H1 (cell line): ENCODE data around the gene MIEN1. TPM values are rescaled to one million over a fixed set of nuclear protein-coding genes. Genes with fewer than 3 reads are reported as not detected.

Source experiments
- CTCF ChIA-PET: fragments of 300-600 bp; sonication (Branson Sonifier 250); formaldehyde crosslinking; loops from one replicate; lab custom pipeline; 2021; ENCODE audit not compliant: partially characterized antibody; lab: Charles Lee
- POLR2A ChIA-PET: fragments of 300-600 bp; sonication (Branson Sonifier 250); formaldehyde crosslinking; loops from one replicate; lab custom pipeline; 2021; ENCODE audit warnings: inconsistent platforms; ENCODE audit not compliant: partially characterized antibody; lab: Charles Lee
- DNase-seq, 2 experiments: peaks; one replicate each; pipeline versions ENCODE4 v3.0.0 to v3.0.0-alpha.2; 2010 to 2022; ENCODE audit warnings: low spot score in 2 of 2, low read depth in 1 of 2, mixed read lengths in 1 of 2
- FAIRE-seq: peaks from 2 replicates; lab custom pipeline; 2011; peaks lifted over from hg19 to GRCh38; lab: Jason Lieb, UNC
- H2AFZ ChIP-seq: 2 replicates; pipeline ENCODE4 v1.8.1; 2012; ENCODE audit warnings: low read length, inconsistent platforms
- H2AK5ac ChIP-seq: 2 replicates; pipeline ENCODE4 v1.6.1; 2013; ENCODE audit warnings: low read depth, low read length
- H2BK120ac ChIP-seq: replicated peaks from 2 replicates; pipeline ENCODE3; 2013; ENCODE audit warnings: low read depth, low read length, inconsistent platforms
- H2BK12ac ChIP-seq: 2 replicates; pipeline ENCODE4 v1.6.1; 2013; ENCODE audit warnings: low read depth, low read length
- H2BK15ac ChIP-seq: 2 replicates; pipeline ENCODE4 v1.6.1; 2013; ENCODE audit warnings: low read length
- H2BK20ac ChIP-seq: 2 replicates; pipeline ENCODE4 v1.6.1; 2013; ENCODE audit warnings: low read length
- H2BK5ac ChIP-seq: 2 replicates; pipeline ENCODE4 v1.6.1; 2013; ENCODE audit warnings: low read depth, low read length
- H3K14ac ChIP-seq: 2 replicates; pipeline ENCODE4 v1.6.1; 2013; ENCODE audit warnings: inconsistent platforms; ENCODE audit not compliant: insufficient read length
- H3K18ac ChIP-seq: 2 replicates; pipeline ENCODE4 v1.6.1; 2013; ENCODE audit warnings: low read length; ENCODE audit errors: extremely low read depth
- H3K23ac ChIP-seq: 2 replicates; pipeline ENCODE4 v1.6.1; 2013; ENCODE audit warnings: inconsistent platforms; ENCODE audit not compliant: insufficient read length
- H3K23me2 ChIP-seq: 2 replicates; pipeline ENCODE4 v1.6.1; 2013; ENCODE audit warnings: low read depth, low read length
- H3K27ac ChIP-seq: 2 replicates; pipeline ENCODE4 v1.6.1; 2011; ENCODE audit warnings: low read depth, low read length, inconsistent platforms
- H3K27me3 ChIP-seq, 4 experiments: replicated peaks in 1 of 4; 1 replicate in 1 of 4; 2 replicates in 3 of 4; pipeline versions ENCODE4 v1.6.1 to v1.8.1; 2011 to 2013; ENCODE audit warnings: low read length in 3 of 4, mild to moderate bottlenecking in 3 of 4, inconsistent platforms in 2 of 4, mixed read lengths in 2 of 4, moderate library complexity in 1 of 4; ENCODE audit not compliant: control insufficient read depth in 3 of 4, insufficient read depth in 3 of 4; ENCODE audit errors: extremely low read depth in 1 of 4
- H3K36me3 ChIP-seq, 4 experiments: 2 replicates each; pipeline versions ENCODE4 v1.6.1 to v1.8.1; 2011 to 2013; ENCODE audit warnings: mild to moderate bottlenecking in 4 of 4, low read length in 3 of 4, moderate library complexity in 2 of 4, control low read depth in 1 of 4, inconsistent platforms in 1 of 4; ENCODE audit not compliant: insufficient read depth in 4 of 4, control insufficient read depth in 2 of 4
- H3K4ac ChIP-seq: replicated peaks from 2 replicates; pipeline ENCODE3; 2013; ENCODE audit warnings: low read length, low read depth, mixed read lengths, inconsistent platforms; ENCODE audit not compliant: insufficient read length
- H3K4me1 ChIP-seq, 4 experiments: replicated peaks in 1 of 4; 1 replicate in 1 of 4; 2 replicates in 3 of 4; pipeline versions ENCODE4 v1.6.1 to v1.8.1; 2011 to 2013; ENCODE audit warnings: low read length in 3 of 4, inconsistent platforms in 2 of 4, mixed read lengths in 1 of 4; ENCODE audit not compliant: insufficient read depth in 4 of 4, control insufficient read depth in 3 of 4
- H3K4me2 ChIP-seq, 2 experiments: 2 replicates each; pipeline versions ENCODE4 v1.6.1 to v1.8.1; 2011 to 2013; ENCODE audit warnings: low read depth in 2 of 2, low read length in 2 of 2, control low read depth in 1 of 2, inconsistent platforms in 1 of 2, mild to moderate bottlenecking in 1 of 2; ENCODE audit not compliant: insufficient read depth in 1 of 2
- H3K4me3 ChIP-seq, 4 experiments: fragments of 200-600, 300-600 bp in 1 of 4; sonication (generic), shearing (Covaris generic), sonication (Bioruptor Twin) in 1 of 4; 2 replicates each; pipeline versions ENCODE4 v1.5.1 to v1.8.1; 2011 to 2016; ENCODE audit warnings: low read length in 4 of 4, low read depth in 3 of 4, control low read depth in 2 of 4, inconsistent platforms in 2 of 4, mild to moderate bottlenecking in 2 of 4, mixed read lengths in 1 of 4, moderate library complexity in 1 of 4; ENCODE audit not compliant: insufficient read depth in 2 of 4; ENCODE audit errors: extremely low read depth in 1 of 4
- H3K56ac ChIP-seq: replicated peaks from 2 replicates; pipeline ENCODE3; 2013; ENCODE audit warnings: low read depth, mild to moderate bottlenecking, mixed read lengths, low read length, inconsistent platforms; ENCODE audit not compliant: insufficient read length
- H3K79me1 ChIP-seq: 2 replicates; pipeline ENCODE4 v1.6.1; 2013; ENCODE audit warnings: low read depth, low read length, control low read depth
- H3K79me2 ChIP-seq, 2 experiments: 2 replicates each; pipeline versions ENCODE4 v1.6.1 to v1.8.1; 2012 to 2013; ENCODE audit warnings: low read length in 2 of 2, mild to moderate bottlenecking in 2 of 2, inconsistent platforms in 1 of 2; ENCODE audit not compliant: insufficient read depth in 2 of 2, control insufficient read depth in 1 of 2
- H3K9ac ChIP-seq, 4 experiments: replicated peaks in 1 of 4; 1 replicate in 1 of 4; 2 replicates in 3 of 4; pipeline versions ENCODE4 v1.6.1 to v1.8.1; 2011 to 2013; ENCODE audit warnings: low read depth in 3 of 4, low read length in 3 of 4, control low read depth in 2 of 4, mild to moderate bottlenecking in 2 of 4, moderate library complexity in 2 of 4, inconsistent platforms in 1 of 4; ENCODE audit errors: extremely low read depth in 1 of 4
- H3K9me3 ChIP-seq, 2 experiments: 2 replicates each; pipeline versions ENCODE4 v1.6.1 to v1.8.1; 2012 to 2013; ENCODE audit warnings: mild to moderate bottlenecking in 2 of 2, moderate library complexity in 2 of 2, control low read depth in 1 of 2, inconsistent platforms in 1 of 2, low read depth in 1 of 2, low read length in 1 of 2, mixed read lengths in 1 of 2; ENCODE audit not compliant: insufficient read depth in 2 of 2
- H4K20me1 ChIP-seq, 2 experiments: replicated peaks in 1 of 2; 2 replicates each; pipeline versions ENCODE3 to v1.8.1; 2011 to 2013; ENCODE audit warnings: inconsistent platforms in 2 of 2, low read length in 2 of 2, mild to moderate bottlenecking in 1 of 2; ENCODE audit not compliant: insufficient read depth in 2 of 2, control insufficient read depth in 1 of 2
- H4K5ac ChIP-seq: 2 replicates; pipeline ENCODE4 v1.6.1; 2013; ENCODE audit warnings: low read length, low read depth, mixed read lengths, inconsistent platforms; ENCODE audit not compliant: insufficient read length
- H4K8ac ChIP-seq: 2 replicates; pipeline ENCODE4 v1.8.0; 2013; ENCODE audit warnings: mild to moderate bottlenecking, moderate library complexity, low read length, inconsistent platforms; ENCODE audit not compliant: insufficient read depth; ENCODE audit errors: extremely low read depth
- H4K91ac ChIP-seq: replicated peaks from 2 replicates; pipeline ENCODE3; 2013; ENCODE audit warnings: low read length, mixed read lengths, inconsistent platforms; ENCODE audit not compliant: insufficient read length
- CBX8 ChIP-seq: fragments of 300-800, 300-1000 bp; sonication (generic); IDR thresholded peaks from 2 replicates; pipeline ENCODE4 v1.7.1; 2016; ENCODE audit warnings: low read depth, low read length, borderline replicate concordance
- CHD1 ChIP-seq: IDR thresholded peaks from 2 replicates; pipeline ENCODE4 v1.6.1; 2012; ENCODE audit warnings: low read depth, low read length, improper control_type of control experiment
- CHD2 ChIP-seq: IDR thresholded peaks from 2 replicates; pipeline ENCODE4 v1.6.1; 2012; ENCODE audit warnings: low read length, improper control_type of control experiment
- CTBP2 ChIP-seq: IDR thresholded peaks from 2 replicates; pipeline ENCODE4 v1.7.0; 2011; ENCODE audit warnings: borderline replicate concordance, mild to moderate bottlenecking, moderate library complexity, mixed read lengths, low read length; ENCODE audit not compliant: insufficient read depth, insufficient read length
- E2F6 ChIP-seq: IDR thresholded peaks from 2 replicates; pipeline ENCODE4 v1.6.1; 2012; ENCODE audit warnings: inconsistent platforms
- GTF2F1 ChIP-seq: IDR thresholded peaks from 2 replicates; pipeline ENCODE4 v1.6.1; 2012; ENCODE audit warnings: low read depth, low read length, improper control_type of control experiment, borderline replicate concordance
- HDAC2 ChIP-seq, 2 experiments: fragments of 300-600 bp in 1 of 2; sonication (generic) in 1 of 2; IDR thresholded peaks; 2 replicates each; pipeline ENCODE4 v1.6.1; 2011 to 2012; ENCODE audit warnings: low read depth in 2 of 2, low read length in 2 of 2, mild to moderate bottlenecking in 2 of 2, moderate library complexity in 2 of 2, borderline replicate concordance in 1 of 2, inconsistent platforms in 1 of 2
- MAFK ChIP-seq: IDR thresholded peaks from 2 replicates; pipeline ENCODE4 v1.6.1; 2012; ENCODE audit warnings: low read depth, mild to moderate bottlenecking, improper control_type of control experiment, low read length
- POLR2A ChIP-seq, 2 experiments: IDR thresholded peaks; 1 replicate in 1 of 2; 2 replicates in 1 of 2; pipeline ENCODE4 v1.6.1; 2011; ENCODE audit warnings: low read depth in 2 of 2, low read length in 2 of 2, mild to moderate bottlenecking in 2 of 2; ENCODE audit errors: control extremely low read depth in 1 of 2
- RNF2 ChIP-seq: fragments of 200-900, 300-1000 bp; sonication (generic); IDR thresholded peaks from 2 replicates; pipeline ENCODE4 v1.7.1; 2016; ENCODE audit warnings: borderline replicate concordance, low read depth, mild to moderate bottlenecking, antibody characterized with exemption, low read length; ENCODE audit not compliant: poor library complexity, severe bottlenecking; ENCODE audit errors: missing control alignments
- SUZ12 ChIP-seq: fragments of 200-600 bp; sonication (generic); IDR thresholded peaks from 2 replicates; pipeline ENCODE4 v1.6.1; 2012; ENCODE audit warnings: mild to moderate bottlenecking, inconsistent platforms, low read length, moderate library complexity, mixed read lengths
- TEAD4 ChIP-seq: IDR thresholded peaks from 2 replicates; pipeline ENCODE4 v1.6.1; 2012; ENCODE audit warnings: low read depth, low read length, inconsistent platforms, mixed read lengths
- WGBS, 2 experiments: shearing (Covaris generic) in 1 of 2; methylation state at CpG; one replicate each; pipeline versions ENCODE4 v1.1.6 to v1.1.7; 2013 to 2015; ENCODE audit warnings: low lambda C conversion rate in 2 of 2, mixed read lengths in 2 of 2, inconsistent platforms in 1 of 2, low coverage in 1 of 2, missing lambda C conversion rate in 1 of 2; ENCODE audit not compliant: insufficient replicate concordance in 2 of 2, insufficient coverage in 1 of 2, insufficient read length in 1 of 2; ENCODE audit errors: extremely low coverage in 1 of 2, missing lambda C conversion rate in 1 of 2; 5-methylcytosine and 5-hydroxymethylcytosine counted together
- polyA plus RNA-seq, 7 experiments: library from polyadenylated mRNA; depleted of rRNA in 3 of 7; stranded (reverse) in 5 of 7; unstranded in 2 of 7; fragments of >200 nt in 5 of 7; fragments of 200-250 nt in 2 of 7; gene quantifications; 1 replicate in 5 of 7; 2 replicates in 1 of 7; 4 replicates in 1 of 7; pipeline versions ENCODE4 v1.2.1 to v1.2.3, GENCODE V29; 2011 to 2013; ENCODE audit warnings: missing spikeins in 2 of 7, mixed read lengths in 2 of 7
- total RNA-seq: library from RNA; stranded (reverse); fragmentation: NEBNext Ultra II Directional; extraction: Animal tissue kit (Norgen Biotek cat#: 25700); gene quantifications from 2 replicates; pipeline ENCODE4 v1.2.1, GENCODE V29; 2021

Gene MIEN1
- total and polyA plus RNA-seq, 2 of the 8 experiments (the other 6 are each of a cell fraction or from before 2014, with no cell fraction given), result 29.6 to 54.9 TPM

- H3K36me3 ChIP-seq, result peaks cover 23 to 53% (median 44%) of the 10 kb centered on the region in 4 experiments
- no peak overlapping the region for H3K14ac ChIP-seq
- no peak overlapping the region for H3K4me3 ChIP-seq
- no peak overlapping the region for H4K91ac ChIP-seq
- H4K20me1 ChIP-seq, result peaks cover 26 to 37% of the 10 kb centered on the region in 2 experiments
- H4K5ac ChIP-seq, result no peak overlapping the region
- no peak overlapping the region for H2BK12ac ChIP-seq
- H3K23ac ChIP-seq, result no peak overlapping the region
- H2BK5ac ChIP-seq, result no peak overlapping the region; the same call in 1 of the 2 replicates
- TF ChIP-seq E2F6, result no peak
- no peak for TF ChIP-seq CHD1
- TF ChIP-seq CBX8, result no peak
- no peak for TF ChIP-seq TEAD4
- TF ChIP-seq SUZ12, result no peak
- TF ChIP-seq RNF2, result no peak
- TF ChIP-seq POLR2A (IDR thresholded peaks at IDR 0.05; ENCODE audit: control extremely low read depth in 1 of 2, low read depth in 2 of 2, low read length in 2 of 2), result no peak
- no peak for TF ChIP-seq CHD2
- no peak for TF ChIP-seq HDAC2 (IDR thresholded peaks at IDR 0.05; ENCODE audit: borderline replicate concordance in 1 of 2, low read depth in 2 of 2, low read length in 2 of 2)
- TF ChIP-seq CTBP2, result no peak
- TF ChIP-seq MAFK, result no peak
- no peak for TF ChIP-seq GTF2F1
- DNase-seq (no peak), FAIRE-seq (no peak)
- H2BK15ac ChIP-seq, result no peak overlapping the region
- H2AFZ ChIP-seq, result no peak overlapping the region
- WGBS, 2 experiments, result 93% methylated on average over 7 of the region's 7 CpGs; no CpG with 5 or more reads in 1 of the 2 experiments
- H2BK120ac ChIP-seq, result no peak overlapping the region
- H2AK5ac ChIP-seq, result no peak overlapping the region
- H3K9ac ChIP-seq, result no peak overlapping the region
- H3K9me3 ChIP-seq, result no peaks in the 10 kb centered on the region
- H3K79me1 ChIP-seq, result peaks cover 22% of the 10 kb centered on the region
- no peak overlapping the region for H3K27ac ChIP-seq
- no peak overlapping the region for H2BK20ac ChIP-seq
- ChIA-PET CTCF (interaction anchor here (2.5 to 52.4 kb wide), 3 partner anchors 11 to 73 kb away, joined by 9 to 1885 read pairs (median 11); partner anchors contain the start of genes MIEN1, PPP1R1B and STARD3), POLR2A (interaction anchor here (0.8 to 38.1 kb wide), 5 partner anchors 8 to 31 kb away, joined by 3 to 708 read pairs (median 5); partner anchors contain the start of genes PGAP3, PNMT and TCAP)
- no peak overlapping the region; the same call in 1 of the 2 replicates for H4K8ac ChIP-seq
- no peak overlapping the region for H3K4ac ChIP-seq
- no peaks in the 10 kb centered on the region for H3K27me3 ChIP-seq
- peaks cover 12 to 36% (median 22%) of the 10 kb centered on the region in 4 experiments for H3K4me1 ChIP-seq
- H3K56ac ChIP-seq, result no peak overlapping the region
- no peak overlapping the region for H3K4me2 ChIP-seq
- H3K18ac ChIP-seq, result no peak overlapping the region; the same call in 1 of the 2 replicates
- H3K23me2 ChIP-seq, result no peaks in the 10 kb centered on the region
- H3K79me2 ChIP-seq, result peaks cover 27 to 80% of the 10 kb centered on the region in 2 experiments
These were observed 23.4 kb downstream of the MIEN1 start for GRCh38 chr17:39706921-39707337.
